Measurements from ENCODE around the gene IQGAP2.

Gene IQGAP2

DNA sequence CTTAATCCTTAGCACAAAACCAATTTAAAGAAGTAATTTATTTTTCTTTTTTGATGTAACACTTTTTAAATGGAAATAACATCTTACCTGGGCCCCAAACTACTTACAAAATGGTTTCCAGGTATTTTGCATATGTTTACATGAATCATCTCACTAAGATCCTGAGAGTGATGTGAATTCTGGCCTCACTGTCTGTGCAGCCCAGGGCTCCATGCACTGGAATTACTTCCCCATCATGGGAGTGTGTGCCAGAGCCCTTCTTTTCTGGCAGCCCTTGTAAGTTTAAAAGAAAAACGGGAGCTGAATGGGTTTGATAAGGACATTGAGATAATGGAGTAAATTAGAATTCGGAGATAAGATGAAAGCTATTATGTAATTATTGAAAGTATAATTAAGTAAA lies 300.6 kb downstream of the IQGAP2 start:
- Histone ChIP-seq H3K4ac (ENCODE audit: low read length) (no peak overlapping the region), H2BK12ac (ENCODE audit: low read length) (no peak overlapping the region), H3K4me2 (ENCODE audit: insufficient read depth, low read length, poor library complexity, severe bottlenecking) (no peak overlapping the region), H3K23ac (ENCODE audit: low read depth, low read length, poor library complexity) (no peak overlapping the region), H3K79me1 (ENCODE audit: low read depth, low read length) (no peaks in the 10 kb centered on the region), H2AFZ (ENCODE audit: low read length) (no peak overlapping the region), H3K27me3 (ENCODE audit: control insufficient read depth in 3 of 3, insufficient read depth in 3 of 3, low read depth in 1 of 3, low read length in 3 of 3) (no peaks in the 10 kb centered on the region), H3K27ac (replicated peaks; ENCODE audit: low read length) (no peak overlapping the region), H3K18ac (ENCODE audit: low read length) (no peak overlapping the region), H2AK5ac (ENCODE audit: low read depth, low read length) (no peak overlapping the region), H3K14ac (ENCODE audit: low read length) (no peak overlapping the region), H3K4me1 (ENCODE audit: control insufficient read depth in 2 of 2, insufficient read depth in 1 of 2, low read depth in 1 of 2, low read length in 2 of 2) (peaks cover 3 to 5% of the 10 kb centered on the region in 2 donors), H3K36me3 (replicated peaks in 1 of 2; ENCODE audit: control insufficient read depth in 2 of 2, insufficient read depth in 2 of 2, low read length in 2 of 2) (peaks cover 0 to 34% of the 10 kb centered on the region in 2 donors), H4K8ac (ENCODE audit: low read depth, low read length) (no peak overlapping the region), H3K9me3 (replicated peaks in 1 of 2; ENCODE audit: control insufficient read depth in 2 of 2, insufficient read depth in 1 of 2, low read depth in 1 of 2, low read length in 2 of 2) (no peaks in the 10 kb centered on the region), H2BK15ac (ENCODE audit: low read length) (no peak overlapping the region), H2BK5ac (ENCODE audit: low read length) (no peak overlapping the region), H2BK120ac (ENCODE audit: low read depth, low read length) (no peak overlapping the region), H4K91ac (ENCODE audit: low read depth, low read length, poor library complexity) (no peak overlapping the region), H3K9ac (ENCODE audit: low read depth, low read length, poor library complexity) (no peak overlapping the region), H3K4me3 (ENCODE audit: low read length in 2 of 2) (no peak overlapping the region)
- 100% methylated on average over 2 of the region's 2 CpGs; no CpG with 5 or more reads in 1 of the 2 donors for WGBS, 2 donors (ENCODE audit: extremely low coverage in 2 of 2, insufficient read length in 2 of 2, insufficient replicate concordance in 1 of 2)
- no peak for DNase-seq (ENCODE audit: low spot score)

DNA sequence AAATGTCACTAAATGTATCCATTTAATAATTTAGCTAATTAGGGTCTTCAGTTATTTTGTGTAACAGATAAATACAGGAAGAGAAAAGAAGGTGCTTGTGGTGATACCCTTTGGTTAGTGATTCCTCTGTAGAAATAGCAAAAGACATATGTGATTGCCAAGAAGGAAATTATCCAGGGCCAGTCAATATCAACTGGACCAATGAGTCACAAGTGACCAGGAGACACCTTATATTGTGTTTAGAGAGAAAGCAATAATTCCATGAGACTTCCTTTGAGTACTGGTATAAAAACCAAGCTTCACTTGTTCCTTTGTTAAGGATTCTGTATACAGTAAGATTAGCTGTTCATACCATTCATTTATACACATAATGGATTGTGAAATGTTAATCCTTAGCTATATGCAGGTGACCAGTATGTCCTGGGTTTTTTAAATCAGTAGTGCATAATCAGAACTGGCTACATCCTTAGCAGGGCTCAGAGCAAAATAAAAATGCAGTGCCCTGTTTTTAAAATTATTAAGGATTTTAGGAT lies 301.1 kb downstream of the IQGAP2 start:
- H3K4me1 ChIP-seq (ENCODE audit: control insufficient read depth in 2 of 2, insufficient read depth in 1 of 2, low read depth in 1 of 2, low read length in 2 of 2) = peaks cover 4 to 5% of the 10 kb centered on the region in 2 donors
- no peak overlapping the region for H3K4ac ChIP-seq (ENCODE audit: low read length)
- H3K14ac ChIP-seq (ENCODE audit: low read length) = no peak overlapping the region
- H2AFZ ChIP-seq (ENCODE audit: low read length) = no peak overlapping the region
- H2BK15ac ChIP-seq (ENCODE audit: low read length) = no peak overlapping the region
- H3K9me3 ChIP-seq (replicated peaks in 1 of 2; ENCODE audit: control insufficient read depth in 2 of 2, insufficient read depth in 1 of 2, low read depth in 1 of 2, low read length in 2 of 2) = no peaks in the 10 kb centered on the region
- H4K91ac ChIP-seq (ENCODE audit: low read depth, low read length, poor library complexity) = no peak overlapping the region
- no peak overlapping the region for H2BK12ac ChIP-seq (ENCODE audit: low read length)
- H2AK5ac ChIP-seq (ENCODE audit: low read depth, low read length) = no peak overlapping the region
- peaks cover 0 to 31% of the 10 kb centered on the region in 2 donors for H3K36me3 ChIP-seq (replicated peaks in 1 of 2; ENCODE audit: control insufficient read depth in 2 of 2, insufficient read depth in 2 of 2, low read length in 2 of 2)
- no peak overlapping the region for H2BK5ac ChIP-seq (ENCODE audit: low read length)
- H3K27ac ChIP-seq (replicated peaks; ENCODE audit: low read length) = no peak overlapping the region
- no peak overlapping the region for H3K23ac ChIP-seq (ENCODE audit: low read depth, low read length, poor library complexity)
- no peak overlapping the region for H3K9ac ChIP-seq (ENCODE audit: low read depth, low read length, poor library complexity)
- no peak overlapping the region for H4K8ac ChIP-seq (ENCODE audit: low read depth, low read length)
- no peak overlapping the region for H3K4me3 ChIP-seq (ENCODE audit: low read length in 2 of 2)
- DNase-seq (ENCODE audit: low spot score) = no peak
- no peak overlapping the region for H3K18ac ChIP-seq (ENCODE audit: low read length)
- H3K4me2 ChIP-seq (ENCODE audit: insufficient read depth, low read length, poor library complexity, severe bottlenecking) = no peak overlapping the region
- H3K27me3 ChIP-seq (ENCODE audit: control insufficient read depth in 3 of 3, insufficient read depth in 3 of 3, low read depth in 1 of 3, low read length in 3 of 3) = no peaks in the 10 kb centered on the region
- H3K79me1 ChIP-seq (ENCODE audit: low read depth, low read length) = no peaks in the 10 kb centered on the region
- no peak overlapping the region for H2BK120ac ChIP-seq (ENCODE audit: low read depth, low read length)

DNA sequence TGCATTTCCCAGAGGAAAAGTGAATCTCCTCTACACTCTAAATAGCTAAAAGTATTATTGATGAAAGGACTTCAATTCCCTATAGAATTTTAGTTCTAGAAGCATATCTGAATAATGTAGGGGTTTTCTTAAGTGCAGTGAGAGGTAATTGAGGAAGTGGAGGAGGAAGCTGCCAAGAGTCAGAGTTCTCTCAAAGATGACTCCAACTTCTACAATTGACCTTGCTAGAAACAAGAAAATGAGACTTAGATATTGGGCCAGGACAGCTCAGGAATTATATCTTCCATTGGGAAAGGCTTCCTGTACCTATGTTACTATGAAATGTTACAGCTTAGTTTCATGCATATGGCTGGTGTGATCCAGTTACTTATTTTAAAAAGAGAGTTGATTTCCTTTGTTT lies 302.5 kb downstream of the IQGAP2 start:
- Histone ChIP-seq H3K9me3 (replicated peaks in 1 of 2; ENCODE audit: control insufficient read depth in 2 of 2, insufficient read depth in 1 of 2, low read depth in 1 of 2, low read length in 2 of 2) (no peaks in the 10 kb centered on the region), H3K79me1 (ENCODE audit: low read depth, low read length) (no peaks in the 10 kb centered on the region)

GRCh38 chr5:76709762-76710161 lies 306.7 kb downstream of the IQGAP2 start:
- no peak overlapping the region for H3K4ac ChIP-seq (ENCODE audit: low read length)
- WGBS, 2 donors (ENCODE audit: extremely low coverage in 2 of 2, insufficient read length in 2 of 2, insufficient replicate concordance in 1 of 2) = no CpG with 5 or more reads among the region's 2 CpGs

More for the DNA sequence above, 302.5 kb downstream of the IQGAP2 start:
- H3K27ac ChIP-seq (replicated peaks; ENCODE audit: low read length) = no peak overlapping the region
- no peak overlapping the region for H3K14ac ChIP-seq (ENCODE audit: low read length)
- no peak overlapping the region for H2BK12ac ChIP-seq (ENCODE audit: low read length)
- no peak overlapping the region for H4K91ac ChIP-seq (ENCODE audit: low read depth, low read length, poor library complexity)
- no peak overlapping the region for H4K8ac ChIP-seq (ENCODE audit: low read depth, low read length)
- H2AK5ac ChIP-seq (ENCODE audit: low read depth, low read length) = no peak overlapping the region
- no peak overlapping the region for H2BK5ac ChIP-seq (ENCODE audit: low read length)
- no peak overlapping the region for H3K9ac ChIP-seq (ENCODE audit: low read depth, low read length, poor library complexity)
- H3K4me2 ChIP-seq (ENCODE audit: insufficient read depth, low read length, poor library complexity, severe bottlenecking) = no peak overlapping the region
- H3K27me3 ChIP-seq (ENCODE audit: control insufficient read depth in 3 of 3, insufficient read depth in 3 of 3, low read depth in 1 of 3, low read length in 3 of 3) = no peaks in the 10 kb centered on the region
- DNase-seq (ENCODE audit: low spot score) = no peak
- H2AFZ ChIP-seq (ENCODE audit: low read length) = no peak overlapping the region
- no peak overlapping the region for H3K18ac ChIP-seq (ENCODE audit: low read length)
- peaks cover 0 to 28% of the 10 kb centered on the region in 2 donors for H3K36me3 ChIP-seq (replicated peaks in 1 of 2; ENCODE audit: control insufficient read depth in 2 of 2, insufficient read depth in 2 of 2, low read length in 2 of 2)
- no peak overlapping the region for H3K23ac ChIP-seq (ENCODE audit: low read depth, low read length, poor library complexity)
- no peak overlapping the region for H3K4me3 ChIP-seq (ENCODE audit: low read length in 2 of 2)
- H2BK15ac ChIP-seq (ENCODE audit: low read length) = no peak overlapping the region
- H3K4me1 ChIP-seq (ENCODE audit: control insufficient read depth in 2 of 2, insufficient read depth in 1 of 2, low read depth in 1 of 2, low read length in 2 of 2) = peaks cover 5% of the 10 kb centered on the region in 2 donors
- H3K4ac ChIP-seq (ENCODE audit: low read length) = no peak overlapping the region
- no peak overlapping the region for H2BK120ac ChIP-seq (ENCODE audit: low read depth, low read length)

More at GRCh38 chr5:76709762-76710161, 306.7 kb downstream of the IQGAP2 start:
- Histone ChIP-seq H2AFZ (ENCODE audit: low read length) (no peak overlapping the region), H2BK5ac (ENCODE audit: low read length) (no peak overlapping the region), H3K23ac (ENCODE audit: low read depth, low read length, poor library complexity) (no peak overlapping the region), H3K4me2 (ENCODE audit: insufficient read depth, low read length, poor library complexity, severe bottlenecking) (no peak overlapping the region), H3K27me3 (ENCODE audit: control insufficient read depth in 3 of 3, insufficient read depth in 3 of 3, low read depth in 1 of 3, low read length in 3 of 3) (peaks cover 0 to 5% (median under 1%) of the 10 kb centered on the region in 3 experiments), H3K9ac (ENCODE audit: low read depth, low read length, poor library complexity) (no peak overlapping the region), H2BK12ac (ENCODE audit: low read length) (no peak overlapping the region), H2AK5ac (ENCODE audit: low read depth, low read length) (no peak overlapping the region), H4K91ac (ENCODE audit: low read depth, low read length, poor library complexity) (no peak overlapping the region), H3K9me3 (replicated peaks in 1 of 2; ENCODE audit: control insufficient read depth in 2 of 2, insufficient read depth in 1 of 2, low read depth in 1 of 2, low read length in 2 of 2) (no peaks in the 10 kb centered on the region), H3K14ac (ENCODE audit: low read length) (no peak overlapping the region), H3K18ac (ENCODE audit: low read length) (no peak overlapping the region), H3K4me1 (ENCODE audit: control insufficient read depth in 2 of 2, insufficient read depth in 1 of 2, low read depth in 1 of 2, low read length in 2 of 2) (peaks cover 5% of the 10 kb centered on the region in 2 donors), H2BK120ac (ENCODE audit: low read depth, low read length) (no peak overlapping the region), H3K79me1 (ENCODE audit: low read depth, low read length) (no peaks in the 10 kb centered on the region), H3K36me3 (replicated peaks in 1 of 2; ENCODE audit: control insufficient read depth in 2 of 2, insufficient read depth in 2 of 2, low read length in 2 of 2) (peaks cover 0 to 3% of the 10 kb centered on the region in 2 donors), H2BK15ac (ENCODE audit: low read length) (no peak overlapping the region), H4K8ac (ENCODE audit: low read depth, low read length) (no peak overlapping the region), H3K4me3 (ENCODE audit: low read length in 2 of 2) (no peak overlapping the region), H3K27ac (replicated peaks; ENCODE audit: low read length) (no peak overlapping the region)
- DNase-seq (ENCODE audit: low spot score) = no peak

Data from neuronal stem cell (in vitro differentiated cells).